Measurements from ENCODE around the gene NSD2.

- no peak for TF ChIP-seq POLR2AphosphoS5 (IDR thresholded peaks at IDR 0.05; ENCODE audit: low read depth, low read length)
- TF ChIP-seq, protein P1, sequence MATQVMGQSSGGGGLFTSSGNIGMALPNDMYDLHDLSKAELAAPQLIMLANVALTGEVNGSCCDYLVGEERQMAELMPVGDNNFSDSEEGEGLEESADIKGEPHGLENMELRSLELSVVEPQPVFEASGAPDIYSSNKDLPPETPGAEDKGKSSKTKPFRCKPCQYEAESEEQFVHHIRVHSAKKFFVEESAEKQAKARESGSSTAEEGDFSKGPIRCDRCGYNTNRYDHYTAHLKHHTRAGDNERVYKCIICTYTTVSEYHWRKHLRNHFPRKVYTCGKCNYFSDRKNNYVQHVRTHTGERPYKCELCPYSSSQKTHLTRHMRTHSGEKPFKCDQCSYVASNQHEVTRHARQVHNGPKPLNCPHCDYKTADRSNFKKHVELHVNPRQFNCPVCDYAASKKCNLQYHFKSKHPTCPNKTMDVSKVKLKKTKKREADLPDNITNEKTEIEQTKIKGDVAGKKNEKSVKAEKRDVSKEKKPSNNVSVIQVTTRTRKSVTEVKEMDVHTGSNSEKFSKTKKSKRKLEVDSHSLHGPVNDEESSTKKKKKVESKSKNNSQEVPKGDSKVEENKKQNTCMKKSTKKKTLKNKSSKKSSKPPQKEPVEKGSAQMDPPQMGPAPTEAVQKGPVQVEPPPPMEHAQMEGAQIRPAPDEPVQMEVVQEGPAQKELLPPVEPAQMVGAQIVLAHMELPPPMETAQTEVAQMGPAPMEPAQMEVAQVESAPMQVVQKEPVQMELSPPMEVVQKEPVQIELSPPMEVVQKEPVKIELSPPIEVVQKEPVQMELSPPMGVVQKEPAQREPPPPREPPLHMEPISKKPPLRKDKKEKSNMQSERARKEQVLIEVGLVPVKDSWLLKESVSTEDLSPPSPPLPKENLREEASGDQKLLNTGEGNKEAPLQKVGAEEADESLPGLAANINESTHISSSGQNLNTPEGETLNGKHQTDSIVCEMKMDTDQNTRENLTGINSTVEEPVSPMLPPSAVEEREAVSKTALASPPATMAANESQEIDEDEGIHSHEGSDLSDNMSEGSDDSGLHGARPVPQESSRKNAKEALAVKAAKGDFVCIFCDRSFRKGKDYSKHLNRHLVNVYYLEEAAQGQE (IDR thresholded peaks at IDR 0.05; ENCODE audit: insufficient read depth in 1 of 2, low read depth in 2 of 2, low read length in 2 of 2): no peak
- TF ChIP-seq TAF1 (IDR thresholded peaks at IDR 0.05; ENCODE audit: borderline replicate concordance, insufficient read depth, low read length): no peak
Measured at GRCh38 chr4:1988327-1988724, 117.1 kb downstream of the NSD2 start.

Measured in PFSK-1 (cell line).